Fibroblast of the aortic adventitia (primary cell): ENCODE data around the gene NHERF2. TPM values are rescaled to one million over a fixed set of nuclear protein-coding genes. Genes with fewer than 3 reads are reported as not detected.

Experiments
- DNase-seq: peaks from one replicate; pipeline ENCODE4 v3.0.0-alpha.2; 2010; ENCODE audit warnings: low read depth
- H3K4me3 ChIP-seq: 2 replicates; pipeline ENCODE4 v1.5.1; 2011; ENCODE audit warnings: low read depth, mild to moderate bottlenecking, control low read depth, low read length, moderate library complexity
- total RNA-seq: library from RNA; depleted of rRNA; stranded (reverse); fragments of >200 nt; gene quantifications from 2 replicates; pipeline ENCODE4 v1.2.3, GENCODE V29; 2012; ENCODE audit warnings: low replicate concordance
- TF ChIP-seq, protein P1 (sequence below): IDR thresholded peaks from 2 replicates; pipeline ENCODE4 v1.5.1; 2011; ENCODE audit warnings: mild to moderate bottlenecking, low read length, control low read depth, inconsistent platforms; ENCODE audit not compliant: insufficient read depth

NHERF2 gene
- total RNA-seq, 1 donor, result 26.3 TPM

GRCh38 chr16:2063861-2064260 is 37.2 kb downstream of the NHERF2 start:
- no peak overlapping the region for H3K4me3 ChIP-seq
- DNase-seq, result no peak
- TF ChIP-seq, protein P1, sequence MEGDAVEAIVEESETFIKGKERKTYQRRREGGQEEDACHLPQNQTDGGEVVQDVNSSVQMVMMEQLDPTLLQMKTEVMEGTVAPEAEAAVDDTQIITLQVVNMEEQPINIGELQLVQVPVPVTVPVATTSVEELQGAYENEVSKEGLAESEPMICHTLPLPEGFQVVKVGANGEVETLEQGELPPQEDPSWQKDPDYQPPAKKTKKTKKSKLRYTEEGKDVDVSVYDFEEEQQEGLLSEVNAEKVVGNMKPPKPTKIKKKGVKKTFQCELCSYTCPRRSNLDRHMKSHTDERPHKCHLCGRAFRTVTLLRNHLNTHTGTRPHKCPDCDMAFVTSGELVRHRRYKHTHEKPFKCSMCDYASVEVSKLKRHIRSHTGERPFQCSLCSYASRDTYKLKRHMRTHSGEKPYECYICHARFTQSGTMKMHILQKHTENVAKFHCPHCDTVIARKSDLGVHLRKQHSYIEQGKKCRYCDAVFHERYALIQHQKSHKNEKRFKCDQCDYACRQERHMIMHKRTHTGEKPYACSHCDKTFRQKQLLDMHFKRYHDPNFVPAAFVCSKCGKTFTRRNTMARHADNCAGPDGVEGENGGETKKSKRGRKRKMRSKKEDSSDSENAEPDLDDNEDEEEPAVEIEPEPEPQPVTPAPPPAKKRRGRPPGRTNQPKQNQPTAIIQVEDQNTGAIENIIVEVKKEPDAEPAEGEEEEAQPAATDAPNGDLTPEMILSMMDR, result no peak

DNA sequence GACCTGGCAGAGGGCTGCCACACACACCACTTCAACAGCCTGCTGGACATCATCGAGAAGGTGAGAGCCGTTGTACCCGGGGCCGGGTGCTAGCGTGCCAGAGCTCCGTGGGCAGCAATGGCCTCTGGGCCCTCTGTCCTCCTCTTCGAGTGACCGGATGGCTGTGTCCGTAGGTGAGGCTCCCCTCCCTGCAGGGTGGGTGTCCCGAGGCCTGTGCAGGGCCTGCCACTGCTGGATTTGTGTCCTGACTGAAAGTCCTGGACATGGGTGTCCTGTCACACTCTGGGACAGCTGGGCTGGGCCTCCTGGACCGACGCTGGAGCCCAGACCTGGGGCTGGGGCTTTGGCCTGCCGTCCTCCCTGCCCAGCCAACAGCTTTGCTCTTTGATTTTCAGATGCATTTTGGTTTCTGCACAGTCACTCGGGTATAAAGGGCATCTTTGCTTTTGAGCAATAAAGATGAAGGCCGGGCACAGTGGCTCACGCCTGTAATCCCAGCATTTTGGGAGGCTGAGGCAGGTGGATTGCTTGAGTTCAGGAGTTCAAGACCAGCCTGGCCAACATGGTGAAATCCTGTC is 37.8 kb downstream of the NHERF2 start:
- TF ChIP-seq, protein P1, result no peak
- DNase-seq, result no peak
- H3K4me3 ChIP-seq, result no peak overlapping the region

DNA sequence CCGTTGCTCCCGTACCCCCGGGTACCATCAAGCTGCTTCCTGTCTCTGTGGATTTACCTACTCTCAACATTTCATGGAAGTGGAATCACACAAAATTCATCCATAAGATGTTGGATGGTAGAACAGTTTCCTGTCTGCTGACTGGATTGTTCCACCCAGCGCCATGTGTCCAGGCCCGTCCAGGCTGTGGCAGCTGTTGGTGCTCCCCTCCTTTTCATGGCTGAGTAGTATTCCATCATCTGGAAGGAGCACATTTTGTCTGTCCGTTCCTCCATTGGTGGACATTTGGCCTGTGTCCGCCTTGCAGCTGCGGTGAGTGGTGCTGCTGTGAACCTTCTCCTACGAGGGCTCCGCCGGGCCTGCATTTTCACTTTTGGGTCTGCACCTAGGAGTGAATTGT is 39.4 kb downstream of the NHERF2 start:
- no peak overlapping the region for H3K4me3 ChIP-seq
- DNase-seq, result no peak
- TF ChIP-seq, protein P1, result no peak

DNA sequence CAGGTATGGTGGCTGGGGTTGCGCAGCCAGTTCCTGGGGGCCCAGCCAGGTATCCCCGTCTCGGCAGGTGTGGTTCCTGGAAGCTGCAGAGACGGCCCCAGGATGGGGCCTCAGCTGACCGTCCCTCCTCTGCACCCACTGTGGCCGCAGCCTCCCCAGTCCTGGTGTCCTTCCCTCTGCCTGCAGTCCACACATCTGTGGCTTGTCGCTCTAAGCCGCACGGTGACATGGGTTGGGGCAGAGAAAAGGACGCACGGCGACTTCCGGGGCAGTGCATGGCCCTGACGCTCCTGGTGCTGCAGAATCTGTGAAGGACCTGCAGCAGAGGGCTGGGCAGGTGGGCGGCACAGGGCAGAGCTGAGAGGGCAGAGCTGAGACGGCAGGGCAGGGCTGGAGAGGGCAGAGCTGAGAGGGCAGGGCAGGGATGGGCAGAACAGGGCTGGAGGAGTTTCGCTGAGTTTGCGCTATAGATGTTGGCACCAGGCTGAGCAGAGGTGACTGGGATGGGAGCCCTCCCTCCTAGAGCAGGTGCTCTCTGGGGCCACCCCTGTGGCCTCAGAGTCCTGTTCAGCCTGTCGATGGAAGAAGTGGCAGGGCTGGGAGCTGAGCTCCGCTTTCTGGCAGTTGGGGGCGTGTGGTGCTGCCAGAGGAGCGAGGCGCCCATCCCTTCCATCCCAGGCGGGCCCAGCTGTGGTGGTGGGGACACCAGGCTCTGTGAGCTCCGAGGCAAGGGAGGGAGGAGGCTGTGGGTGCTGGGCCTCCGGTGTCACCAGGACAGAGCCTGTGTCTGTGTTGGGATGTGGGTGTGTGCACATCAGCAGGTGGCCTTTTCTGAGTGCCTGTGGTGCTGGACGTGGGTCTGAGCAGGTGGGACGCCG is 44.1 kb downstream of the NHERF2 start:
- no peak for DNase-seq
- H3K4me3 ChIP-seq, result no peak overlapping the region
- TF ChIP-seq, protein P1, result no peak

DNA sequence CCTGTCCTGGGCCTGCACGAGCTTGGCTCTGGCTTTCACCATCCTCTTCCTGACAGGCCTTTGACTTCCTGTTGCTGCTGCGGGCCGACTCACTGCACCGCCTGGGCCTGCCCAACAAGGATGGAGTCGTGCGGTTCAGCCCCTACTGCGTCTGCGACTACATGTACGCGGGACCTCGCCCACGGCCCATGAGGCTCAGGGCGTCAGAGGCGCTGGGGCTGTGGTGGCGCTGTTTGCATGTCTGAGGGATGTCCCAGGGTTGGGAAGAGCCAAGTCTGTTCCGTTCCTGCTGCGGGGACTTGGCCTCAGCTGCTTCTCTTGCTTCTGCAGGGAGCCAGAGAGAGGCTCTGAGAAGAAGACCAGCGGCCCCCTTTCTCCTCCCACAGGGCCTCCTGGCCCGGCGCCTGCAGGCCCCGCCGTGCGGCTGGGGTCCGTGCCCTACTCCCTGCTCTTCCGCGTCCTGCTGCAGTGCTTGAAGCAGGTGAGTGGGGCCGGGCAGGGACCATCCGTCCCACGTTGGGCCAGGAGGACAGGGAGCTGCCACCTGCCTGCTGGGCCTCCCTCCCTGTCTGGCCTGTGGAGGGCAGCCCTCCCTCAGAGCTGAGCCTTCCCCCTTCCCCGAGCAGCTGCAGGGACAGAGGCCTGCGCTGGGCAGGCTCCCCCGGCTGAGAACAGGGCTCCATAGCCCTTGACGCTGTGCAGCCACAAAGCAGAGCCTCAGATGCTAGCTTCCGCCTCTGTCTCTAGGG is 44.9 kb downstream of the NHERF2 start:
- no peak for DNase-seq
- H3K4me3 ChIP-seq, result no peak overlapping the region
- TF ChIP-seq, protein P1, result no peak

GRCh38 chr16:2072926-2073325 is 46.2 kb downstream of the NHERF2 start:
- TF ChIP-seq, protein P1, result no peak
- no peak overlapping the region for H3K4me3 ChIP-seq
- no peak for DNase-seq
